GM23338 (cell line): ENCODE data around the gene TMCO1. TPM values are rescaled to one million over a fixed set of nuclear protein-coding genes. Genes with fewer than 3 reads are reported as not detected.

Experiments
- ATAC-seq: fragments of 200-7000 bp; cut with Tn5 transposase; 3 replicates; pipeline ENCODE4 v1.9.1; 2020
- DNase-seq: peaks from one replicate; pipeline ENCODE4 v3.0.0-alpha.2; 2015; ENCODE audit warnings: low spot score
- H2AFZ ChIP-seq: fragments of 200-600 bp; sonication (generic); 2 replicates; pipeline ENCODE4 v1.8.0; 2016; ENCODE audit warnings: antibody characterized with exemption, mild to moderate bottlenecking, moderate library complexity
- H3F3A ChIP-seq: fragments of 200-600 bp; sonication (generic); replicated peaks from 2 replicates; pipeline ENCODE4 v1.8.0; 2017; ENCODE audit warnings: antibody characterized with exemption, mixed run types, low read depth
- H3K27ac ChIP-seq: fragments of 200-600 bp; sonication (generic); 2 replicates; pipeline ENCODE4 v1.6.1; 2016; ENCODE audit warnings: low read depth
- H3K27me3 ChIP-seq: fragments of 200-600 bp; sonication (generic); 2 replicates; pipeline ENCODE4 v1.8.0; 2016; ENCODE audit warnings: mild to moderate bottlenecking, mixed run types, moderate library complexity; ENCODE audit not compliant: insufficient read depth
- H3K36me3 ChIP-seq: fragments of 200-600 bp; sonication (generic); 2 replicates; pipeline ENCODE4 v1.8.0; 2016; ENCODE audit warnings: mild to moderate bottlenecking; ENCODE audit not compliant: insufficient read depth
- H3K4me1 ChIP-seq: fragments of 200-600 bp; sonication (generic); 2 replicates; pipeline ENCODE4 v1.8.0; 2016; ENCODE audit warnings: mild to moderate bottlenecking, moderate library complexity; ENCODE audit not compliant: insufficient read depth
- H3K4me2 ChIP-seq: fragments of 200-600 bp; sonication (generic); 2 replicates; pipeline ENCODE4 v1.7.1; 2017; ENCODE audit warnings: mixed run types
- H3K4me3 ChIP-seq: fragments of 200-600 bp; sonication (generic); 2 replicates; pipeline ENCODE4 v1.6.1; 2016; ENCODE audit warnings: mixed run types
- H3K79me2 ChIP-seq: fragments of 200-600 bp; sonication (generic); replicated peaks from 2 replicates; pipeline ENCODE4 v1.8.0; 2017; ENCODE audit warnings: mild to moderate bottlenecking; ENCODE audit not compliant: insufficient read depth
- H3K9me2 ChIP-seq: fragments of 200-600 bp; sonication (generic); 2 replicates; pipeline ENCODE4 v1.8.0; 2017; ENCODE audit not compliant: insufficient read depth
- H4K20me1 ChIP-seq: fragments of 200-600 bp; sonication (generic); replicated peaks from 2 replicates; pipeline ENCODE4 v1.8.0; 2017; ENCODE audit warnings: mild to moderate bottlenecking; ENCODE audit not compliant: insufficient read depth
- H3K27ac Mint-ChIP-seq: 2 replicates; pipeline ENCODE4 v1.8.0; 2020; ENCODE audit warnings: inconsistent platforms, mild to moderate bottlenecking, moderate library complexity, mixed read lengths
- H3K27me3 Mint-ChIP-seq: 3 replicates; pipeline ENCODE4 v1.8.0; 2022; ENCODE audit warnings: low read depth, mild to moderate bottlenecking, moderate library complexity, mixed read lengths, inconsistent platforms; ENCODE audit not compliant: insufficient read depth, poor library complexity
- H3K36me3 Mint-ChIP-seq: 3 replicates; pipeline ENCODE4 v1.8.0; 2021; ENCODE audit warnings: low read depth, mild to moderate bottlenecking, inconsistent platforms, moderate library complexity, mixed read lengths
- H3K4me1 Mint-ChIP-seq: 3 replicates; pipeline ENCODE4 v1.8.0; 2020; ENCODE audit warnings: mild to moderate bottlenecking, inconsistent platforms, mixed read lengths
- H3K4me3 Mint-ChIP-seq: 3 replicates; pipeline ENCODE4 v1.8.0; 2021; ENCODE audit warnings: moderate library complexity, mild to moderate bottlenecking, inconsistent platforms, mixed read lengths
- H3K9me3 Mint-ChIP-seq: 3 replicates; pipeline ENCODE4 v1.8.0; 2020; ENCODE audit warnings: moderate library complexity, mild to moderate bottlenecking, inconsistent platforms, mixed read lengths
- CREB1 ChIP-seq: fragments of 250-450 bp; sonication (Bioruptor Pico); IDR thresholded peaks from 2 replicates; pipeline ENCODE4 v1.5.0; 2020; ENCODE audit warnings: low read depth, mild to moderate bottlenecking, moderate library complexity
- ETS1 ChIP-seq: IDR thresholded peaks from 2 replicates; pipeline ENCODE4 v1.6.1; 2016; ENCODE audit warnings: antibody characterized with exemption
- EZH2 ChIP-seq: fragments of 200-600 bp; sonication (generic); IDR thresholded peaks from one replicate; pipeline ENCODE4 v1.8.0; 2017; ENCODE audit warnings: antibody characterized with exemption, mild to moderate bottlenecking, low read depth; ENCODE audit not compliant: unreplicated experiment
- EZH2phosphoT487 ChIP-seq: fragments of 200-600 bp; sonication (generic); IDR thresholded peaks from one replicate; pipeline ENCODE4 v1.8.1; 2018; ENCODE audit warnings: antibody characterized with exemption; ENCODE audit not compliant: unreplicated experiment
- JUNB ChIP-seq: IDR thresholded peaks from one replicate; pipeline ENCODE4 v1.6.1; 2016; ENCODE audit warnings: antibody characterized with exemption; ENCODE audit not compliant: unreplicated experiment
- NANOG ChIP-seq: IDR thresholded peaks from 2 replicates; pipeline ENCODE4 v1.6.1; 2016; ENCODE audit warnings: antibody characterized with exemption, borderline replicate concordance
- STAT1 ChIP-seq: IDR thresholded peaks from one replicate; pipeline ENCODE4 v1.6.1; 2016; ENCODE audit warnings: antibody characterized with exemption; ENCODE audit not compliant: unreplicated experiment
- ZNF114 ChIP-seq: fragments of 250-450 bp; sonication (Bioruptor Pico); IDR thresholded peaks from 2 replicates; pipeline ENCODE4 v1.5.0; 2020; ENCODE audit warnings: mild to moderate bottlenecking, moderate library complexity
- ZNF331 ChIP-seq: fragments of 250-450 bp; sonication (Bioruptor Pico); IDR thresholded peaks from 2 replicates; pipeline ENCODE4 v1.5.0; 2020; ENCODE audit warnings: low read depth, mild to moderate bottlenecking, moderate library complexity
- ZNF462 ChIP-seq: fragments of 250-450 bp; sonication (Bioruptor Pico); IDR thresholded peaks from 2 replicates; pipeline ENCODE4 v1.5.0; 2020; ENCODE audit warnings: mild to moderate bottlenecking, moderate library complexity
- polyA plus RNA-seq: library from polyadenylated mRNA; unstranded; fragments of >200 nt; fragmentation: Nextera tagmentation; extraction: Ambion mirVana; gene quantifications from 2 replicates; pipeline ENCODE4 v1.2.1, GENCODE V29; 2016
- total RNA-seq: library from RNA; depleted of rRNA; stranded (reverse); fragments of >200 nt; shearing (Covaris generic); gene quantifications from 2 replicates; pipeline ENCODE4 v1.2.3, GENCODE V29; 2014
- TF ChIP-seq, protein P1 (sequence below): IDR thresholded peaks from one replicate; pipeline ENCODE4 v1.6.1; 2018; ENCODE audit warnings: antibody characterized with exemption; ENCODE audit not compliant: unreplicated experiment

Gene TMCO1
- total and polyA plus RNA-seq, 2 experiments from 2014 or later = 38.3 to 116 TPM

DNA sequence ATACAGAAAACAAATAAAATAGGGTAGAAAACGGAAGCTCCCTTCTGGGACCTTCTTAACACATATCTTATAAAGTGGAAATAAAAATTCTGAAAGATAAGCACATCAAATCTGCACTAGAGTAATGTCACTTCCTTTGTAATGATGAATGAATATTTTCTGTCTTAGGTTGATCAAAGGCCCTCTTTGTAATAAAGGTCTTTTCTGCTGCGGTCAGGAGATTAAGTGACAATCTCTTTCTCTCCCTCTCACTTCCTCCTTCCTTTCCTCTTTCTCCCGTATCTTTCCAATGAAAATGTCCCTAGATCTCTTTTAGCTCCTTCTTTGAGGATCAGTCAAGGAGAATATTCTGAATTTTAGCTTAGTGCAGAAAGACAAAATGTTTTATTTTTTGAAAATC is 33.8 kb downstream of the TMCO1 start:
- Histone ChIP-seq H2AFZ (no peak overlapping the region), H3K36me3 (no peaks in the 10 kb centered on the region), H3K27ac (no peak overlapping the region), H4K20me1 (no peaks in the 10 kb centered on the region), H3K4me3 (no peak overlapping the region), H3K27me3 (no peaks in the 10 kb centered on the region), H3F3A (no peaks in the 10 kb centered on the region), H3K9me2 (no peaks in the 10 kb centered on the region), H3K79me2 (no peaks in the 10 kb centered on the region), H3K4me1 (no peaks in the 10 kb centered on the region), H3K4me2 (no peak overlapping the region)
- Mint-ChIP-seq H3K27me3 (peaks cover 2% of the 10 kb centered on the region), H3K36me3 (no peaks in the 10 kb centered on the region; the same call in 2 of the 3 replicates), H3K9me3 (no peaks in the 10 kb centered on the region; the same call in 2 of the 3 replicates), H3K27ac (no peak overlapping the region), H3K4me3 (no peak overlapping the region), H3K4me1 (peaks cover 5% of the 10 kb centered on the region; the same call in 2 of the 3 replicates)
- DNase-seq (no peak), ATAC-seq (no peak)
- TF ChIP-seq ZNF462 (CRISPR knock-in tag) (no peak), EZH2phosphoT487 (no peak), STAT1 (no peak), NANOG (no peak)

GRCh38 chr1:165726841-165727240 is 41.8 kb downstream of the TMCO1 start:
- no peak for ATAC-seq
- TF ChIP-seq EZH2 (no peak), CREB1 (no peak), ETS1 (no peak), ZNF114 (CRISPR knock-in tag) (no peak), NANOG (no peak), ZNF331 (CRISPR knock-in tag) (no peak), JUNB (no peak), EZH2phosphoT487 (no peak)
- TF ChIP-seq, protein P1, sequence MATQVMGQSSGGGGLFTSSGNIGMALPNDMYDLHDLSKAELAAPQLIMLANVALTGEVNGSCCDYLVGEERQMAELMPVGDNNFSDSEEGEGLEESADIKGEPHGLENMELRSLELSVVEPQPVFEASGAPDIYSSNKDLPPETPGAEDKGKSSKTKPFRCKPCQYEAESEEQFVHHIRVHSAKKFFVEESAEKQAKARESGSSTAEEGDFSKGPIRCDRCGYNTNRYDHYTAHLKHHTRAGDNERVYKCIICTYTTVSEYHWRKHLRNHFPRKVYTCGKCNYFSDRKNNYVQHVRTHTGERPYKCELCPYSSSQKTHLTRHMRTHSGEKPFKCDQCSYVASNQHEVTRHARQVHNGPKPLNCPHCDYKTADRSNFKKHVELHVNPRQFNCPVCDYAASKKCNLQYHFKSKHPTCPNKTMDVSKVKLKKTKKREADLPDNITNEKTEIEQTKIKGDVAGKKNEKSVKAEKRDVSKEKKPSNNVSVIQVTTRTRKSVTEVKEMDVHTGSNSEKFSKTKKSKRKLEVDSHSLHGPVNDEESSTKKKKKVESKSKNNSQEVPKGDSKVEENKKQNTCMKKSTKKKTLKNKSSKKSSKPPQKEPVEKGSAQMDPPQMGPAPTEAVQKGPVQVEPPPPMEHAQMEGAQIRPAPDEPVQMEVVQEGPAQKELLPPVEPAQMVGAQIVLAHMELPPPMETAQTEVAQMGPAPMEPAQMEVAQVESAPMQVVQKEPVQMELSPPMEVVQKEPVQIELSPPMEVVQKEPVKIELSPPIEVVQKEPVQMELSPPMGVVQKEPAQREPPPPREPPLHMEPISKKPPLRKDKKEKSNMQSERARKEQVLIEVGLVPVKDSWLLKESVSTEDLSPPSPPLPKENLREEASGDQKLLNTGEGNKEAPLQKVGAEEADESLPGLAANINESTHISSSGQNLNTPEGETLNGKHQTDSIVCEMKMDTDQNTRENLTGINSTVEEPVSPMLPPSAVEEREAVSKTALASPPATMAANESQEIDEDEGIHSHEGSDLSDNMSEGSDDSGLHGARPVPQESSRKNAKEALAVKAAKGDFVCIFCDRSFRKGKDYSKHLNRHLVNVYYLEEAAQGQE = no peak

More at GRCh38 chr1:165726841-165727240, 41.8 kb downstream of the TMCO1 start:
- no peaks in the 10 kb centered on the region for H3K27me3 ChIP-seq
- no peak overlapping the region for H2AFZ ChIP-seq
- H3K79me2 ChIP-seq = no peaks in the 10 kb centered on the region
- DNase-seq = no peak
- no peak overlapping the region for H3K27ac ChIP-seq
- H4K20me1 ChIP-seq = peaks cover 5% of the 10 kb centered on the region; the same call in 1 of the 2 replicates
- H3K36me3 ChIP-seq = no peaks in the 10 kb centered on the region
- H3K9me2 ChIP-seq = no peaks in the 10 kb centered on the region
- no peaks in the 10 kb centered on the region for H3K4me1 Mint-ChIP-seq
- no peak overlapping the region for H3K4me2 ChIP-seq
- no peaks in the 10 kb centered on the region for H3K4me1 ChIP-seq
- no peaks in the 10 kb centered on the region for H3F3A ChIP-seq
- H3K9me3 Mint-ChIP-seq = no peaks in the 10 kb centered on the region; the same call in 2 of the 3 replicates
- H3K4me3 Mint-ChIP-seq = no peak overlapping the region
- H3K27me3 Mint-ChIP-seq = peaks cover 2% of the 10 kb centered on the region
- 0 out of 3 replicates have a peak, but pooled peaks cover 2% of the 10 kb centered on the region for H3K36me3 Mint-ChIP-seq
- no peak overlapping the region for H3K4me3 ChIP-seq
- no peak overlapping the region for H3K27ac Mint-ChIP-seq
